Measurements from ENCODE around the gene PCLO.

- TF ChIP-seq POLR2AphosphoS5 (IDR thresholded peaks at IDR 0.05) (no peak), CTCF (IDR thresholded peaks at IDR 0.05) (no peak), POLR2A (IDR thresholded peaks at IDR 0.05; ENCODE audit: low read depth) (no peak)
Measured at GRCh38 chr7:82985144-82985802, 177.4 kb downstream of the PCLO start.

All from esophagus muscularis mucosa (tissue), 3 donors.